WERI-Rb-1 (cell line): ENCODE measurements around the gene LSAMP.

Experiments used
- DNase-seq: peaks from one replicate; pipeline ENCODE4 v3.0.0-alpha.2; 2020
- H3K27ac ChIP-seq: fragments of 250-450 bp; sonication (Bioruptor Pico); 2 replicates; pipeline ENCODE4 v1.5.1; 2020; ENCODE audit warnings: mild to moderate bottlenecking, moderate library complexity
- H3K27me3 ChIP-seq: fragments of 250-450 bp; sonication (Bioruptor Pico); 2 replicates; pipeline ENCODE4 v1.5.1; 2021; ENCODE audit warnings: mild to moderate bottlenecking, low read depth, moderate library complexity; ENCODE audit not compliant: insufficient read depth, severe bottlenecking
- H3K36me3 ChIP-seq: fragments of 250-450 bp; sonication (Bioruptor Pico); 2 replicates; pipeline ENCODE4 v1.5.1; 2020; ENCODE audit warnings: mild to moderate bottlenecking, moderate library complexity
- H3K4me3 ChIP-seq: 2 replicates; pipeline ENCODE4 v1.5.1; 2011; ENCODE audit warnings: low read depth, mild to moderate bottlenecking, control low read depth, low read length
- H3K9me3 ChIP-seq: fragments of 250-450 bp; sonication (Bioruptor Pico); 2 replicates; pipeline ENCODE4 v1.5.1; 2021; ENCODE audit warnings: mild to moderate bottlenecking, moderate library complexity; ENCODE audit not compliant: severe bottlenecking
- CTCF ChIP-seq: IDR thresholded peaks from 2 replicates; pipeline ENCODE4 v1.5.1; 2011; ENCODE audit warnings: low read depth, mild to moderate bottlenecking, control low read depth, inconsistent platforms, low read length

The LSAMP gene

DNA sequence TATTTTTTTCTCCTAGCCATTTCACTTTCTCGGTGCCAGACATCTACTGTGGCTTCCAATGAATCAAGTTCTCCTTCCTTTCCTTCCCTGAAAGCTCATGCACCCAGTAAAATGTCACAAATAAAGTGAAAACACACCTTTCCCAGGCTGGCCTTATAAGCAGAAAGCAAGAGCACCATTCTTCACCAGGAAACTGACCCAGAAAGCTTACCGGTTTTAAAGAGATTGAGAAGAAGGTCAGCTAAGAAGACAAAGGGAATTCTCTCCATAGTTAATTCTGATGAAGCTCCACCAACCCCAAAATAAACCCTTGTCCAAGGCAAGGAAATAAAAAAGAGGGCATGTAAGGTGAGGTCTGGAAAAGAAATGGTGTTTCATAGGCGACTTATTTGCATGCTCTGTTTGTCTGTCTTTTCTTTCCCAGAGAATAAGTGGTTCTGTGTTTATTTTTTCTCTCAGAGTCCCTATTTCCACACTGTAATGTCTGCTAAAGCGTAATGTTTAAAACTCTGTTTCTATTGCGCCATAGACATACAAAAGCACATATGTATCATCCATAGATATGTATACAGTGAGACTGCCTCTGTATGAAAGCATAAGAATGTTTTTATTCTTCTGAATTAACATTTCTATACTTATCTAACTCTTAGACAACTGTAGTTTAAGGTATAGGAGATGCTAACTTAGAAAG, 2.8 kb downstream of the LSAMP start:
- Histone ChIP-seq H3K27ac (no peak overlapping the region), H3K9me3 (no peaks in the 10 kb centered on the region), H3K36me3 (no peaks in the 10 kb centered on the region), H3K27me3 (peaks cover 30% of the 10 kb centered on the region), H3K4me3 (no peak overlapping the region)
- no peak for TF ChIP-seq CTCF
- DNase-seq = no peak

DNA sequence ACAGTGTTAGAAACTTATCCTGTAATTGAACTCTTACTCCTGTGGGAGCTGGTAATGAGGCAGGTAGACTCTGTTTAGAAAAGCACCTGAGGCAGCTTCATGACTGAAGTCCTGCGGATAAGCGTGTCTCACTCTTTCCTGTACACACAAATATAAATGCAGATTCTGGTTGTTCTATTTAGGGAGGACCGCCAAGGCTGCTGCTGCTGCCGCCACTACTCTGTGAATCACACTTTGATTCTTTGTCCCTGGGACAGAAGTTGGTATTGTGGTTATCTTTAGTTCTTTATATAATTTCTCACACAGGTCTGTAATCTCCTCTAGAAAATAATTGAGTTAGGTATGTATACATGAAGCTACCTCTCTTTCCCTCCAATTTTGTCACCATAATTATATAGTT, 3.6 kb downstream of the LSAMP start:
- DNase-seq = no peak

GRCh38 chr3:116440196-116440595, 5.1 kb downstream of the LSAMP start:
- no peak for TF ChIP-seq CTCF
- H3K9me3 ChIP-seq = no peaks in the 10 kb centered on the region
- H3K27ac ChIP-seq = no peak overlapping the region
- H3K4me3 ChIP-seq = no peak overlapping the region
- no peaks in the 10 kb centered on the region for H3K36me3 ChIP-seq
- no peak for DNase-seq
- peaks cover 24% of the 10 kb centered on the region for H3K27me3 ChIP-seq

More for the DNA sequence above, 3.6 kb downstream of the LSAMP start:
- Histone ChIP-seq H3K9me3 (no peaks in the 10 kb centered on the region), H3K36me3 (no peaks in the 10 kb centered on the region), H3K27ac (no peak overlapping the region), H3K27me3 (peaks cover 30% of the 10 kb centered on the region), H3K4me3 (no peak overlapping the region)
- no peak for TF ChIP-seq CTCF

DNA sequence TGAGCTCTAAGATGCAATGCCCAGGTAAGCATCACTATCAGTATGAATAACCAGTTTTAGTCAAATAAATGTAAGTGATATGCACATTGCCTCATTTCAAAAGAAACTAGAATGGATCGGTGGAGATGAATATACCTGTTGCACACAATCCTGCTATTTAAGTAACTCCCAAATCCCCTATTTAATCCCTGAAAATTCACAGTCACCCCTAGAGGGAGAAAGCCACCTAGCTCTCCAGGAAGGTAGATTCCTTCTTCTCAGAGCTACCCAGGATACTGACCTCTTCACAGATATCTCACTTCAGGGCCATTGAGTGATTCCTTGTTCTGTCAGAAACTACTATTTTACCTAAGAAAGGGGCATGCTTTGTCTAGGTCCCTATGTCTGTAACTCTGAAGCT, 11.7 kb downstream of the LSAMP start:
- H3K27ac ChIP-seq = no peak overlapping the region
- no peak for TF ChIP-seq CTCF
- no peaks in the 10 kb centered on the region for H3K27me3 ChIP-seq
- no peak for DNase-seq
- H3K36me3 ChIP-seq = no peaks in the 10 kb centered on the region
- no peak overlapping the region for H3K4me3 ChIP-seq
- H3K9me3 ChIP-seq = no peaks in the 10 kb centered on the region

- no peaks in the 10 kb centered on the region for H3K36me3 ChIP-seq
- no peak overlapping the region for H3K4me3 ChIP-seq
- no peaks in the 10 kb centered on the region for H3K27me3 ChIP-seq
- no peaks in the 10 kb centered on the region for H3K9me3 ChIP-seq
- TF ChIP-seq CTCF = no peak
- DNase-seq = no peak
- no peak overlapping the region for H3K27ac ChIP-seq
Measured at GRCh38 chr3:116432795-116433194, 12.5 kb downstream of the LSAMP start.
